B cell (primary cell): Measurements from ENCODE around the gene B3GAT3.

Source experiments
- EZH2 ChIP-seq: IDR thresholded peaks from 2 replicates; pipeline ENCODE4 v1.6.1; 2012; ENCODE audit warnings: borderline replicate concordance, low read depth, mild to moderate bottlenecking, moderate library complexity, low read length; ENCODE audit not compliant: insufficient read depth, poor library complexity, severe bottlenecking
- TF ChIP-seq, protein P1 (sequence below): fragments of 200-600 bp; IDR thresholded peaks from one replicate; pipeline ENCODE4 v1.8.0; 2022; ENCODE audit warnings: antibody characterized with exemption, mild to moderate bottlenecking

- TF ChIP-seq, protein P1, sequence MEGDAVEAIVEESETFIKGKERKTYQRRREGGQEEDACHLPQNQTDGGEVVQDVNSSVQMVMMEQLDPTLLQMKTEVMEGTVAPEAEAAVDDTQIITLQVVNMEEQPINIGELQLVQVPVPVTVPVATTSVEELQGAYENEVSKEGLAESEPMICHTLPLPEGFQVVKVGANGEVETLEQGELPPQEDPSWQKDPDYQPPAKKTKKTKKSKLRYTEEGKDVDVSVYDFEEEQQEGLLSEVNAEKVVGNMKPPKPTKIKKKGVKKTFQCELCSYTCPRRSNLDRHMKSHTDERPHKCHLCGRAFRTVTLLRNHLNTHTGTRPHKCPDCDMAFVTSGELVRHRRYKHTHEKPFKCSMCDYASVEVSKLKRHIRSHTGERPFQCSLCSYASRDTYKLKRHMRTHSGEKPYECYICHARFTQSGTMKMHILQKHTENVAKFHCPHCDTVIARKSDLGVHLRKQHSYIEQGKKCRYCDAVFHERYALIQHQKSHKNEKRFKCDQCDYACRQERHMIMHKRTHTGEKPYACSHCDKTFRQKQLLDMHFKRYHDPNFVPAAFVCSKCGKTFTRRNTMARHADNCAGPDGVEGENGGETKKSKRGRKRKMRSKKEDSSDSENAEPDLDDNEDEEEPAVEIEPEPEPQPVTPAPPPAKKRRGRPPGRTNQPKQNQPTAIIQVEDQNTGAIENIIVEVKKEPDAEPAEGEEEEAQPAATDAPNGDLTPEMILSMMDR, result no peak
- TF ChIP-seq EZH2, result no peak
Measured at GRCh38 chr11:62605902-62606301, 15.9 kb downstream of the B3GAT3 start.
